ENCODE data around the gene TRABD2B.

Gene TRABD2B

GRCh38 chr1:47824297-47824696, 172.9 kb downstream of the TRABD2B start:
- H3K4me1 ChIP-seq (ENCODE audit: control insufficient read depth, insufficient read depth, low read length): no peaks in the 10 kb centered on the region
- ChIA-PET CTCF (no interaction called here), POLR2A (no interaction called here)
- no peak for TF ChIP-seq SETDB1 (IDR thresholded peaks at IDR 0.05; ENCODE audit: insufficient read length, low read length)
- TF ChIP-seq BCL11A (tag by site-specific recombination; IDR thresholded peaks at IDR 0.05; ENCODE audit: low read depth): no peak
- no peak for TF ChIP-seq ZNF302 (tag by site-specific recombination; IDR thresholded peaks at IDR 0.05; ENCODE audit: low read depth)
- TF ChIP-seq ZNF280D (tag by site-specific recombination; IDR thresholded peaks at IDR 0.05): no peak
- no peak for TF ChIP-seq ZBTB1 (tag by site-specific recombination; IDR thresholded peaks at IDR 0.05)
- no peak for TF ChIP-seq ZNF626 (tag by site-specific recombination; IDR thresholded peaks at IDR 0.05)
- TF ChIP-seq INSM2 (tag by site-specific recombination; IDR thresholded peaks at IDR 0.05): no peak
- no peak for TF ChIP-seq ZNF211 (tag by site-specific recombination; IDR thresholded peaks at IDR 0.05; ENCODE audit: low read depth)
- no peak for TF ChIP-seq ZNF19 (tag by site-specific recombination; IDR thresholded peaks at IDR 0.05; ENCODE audit: low read depth)
- TF ChIP-seq OSR2 (tag by site-specific recombination; IDR thresholded peaks at IDR 0.05): no peak
- no peak for TF ChIP-seq ZNF510 (tag by site-specific recombination; IDR thresholded peaks at IDR 0.05; ENCODE audit: insufficient replicate concordance)
- H3K36me3 ChIP-seq (ENCODE audit: control insufficient read depth in 2 of 2, insufficient read depth in 1 of 2, low read length in 2 of 2): no peaks in the 10 kb centered on the region
- H3K27ac ChIP-seq (ENCODE audit: extremely low read depth, low read depth, low read length): no peak overlapping the region
- no peaks in the 10 kb centered on the region for H3K9me3 ChIP-seq (ENCODE audit: control insufficient read depth, insufficient read depth, low read depth, low read length)
- H3K4me3 ChIP-seq (ENCODE audit: low read depth, low read length): no peak overlapping the region

GRCh38 chr1:47823040-47823808, 174.0 kb downstream of the TRABD2B start:
- Histone ChIP-seq H3K36me3 (ENCODE audit: control insufficient read depth in 2 of 2, insufficient read depth in 1 of 2, low read length in 2 of 2) (no peaks in the 10 kb centered on the region), H3K4me3 (ENCODE audit: low read depth, low read length) (no peak overlapping the region), H3K4me1 (ENCODE audit: control insufficient read depth, insufficient read depth, low read length) (no peaks in the 10 kb centered on the region), H3K9me3 (ENCODE audit: control insufficient read depth, insufficient read depth, low read depth, low read length) (no peaks in the 10 kb centered on the region), H3K27ac (ENCODE audit: extremely low read depth, low read depth, low read length) (no peak overlapping the region)
- ChIA-PET POLR2A (no interaction called here), CTCF (no interaction called here)
- TF ChIP-seq ZNF341 (tag by site-specific recombination; IDR thresholded peaks at IDR 0.05; ENCODE audit: low read depth) (peak; percentile 75), ZNF19 (tag by site-specific recombination; IDR thresholded peaks at IDR 0.05; ENCODE audit: low read depth) (no peak), ZNF354C (tag by site-specific recombination; IDR thresholded peaks at IDR 0.05; ENCODE audit: borderline replicate concordance, low read depth) (no peak), ZNF433 (tag by site-specific recombination; IDR thresholded peaks at IDR 0.05; ENCODE audit: low read depth) (no peak), ZNF404 (tag by site-specific recombination; IDR thresholded peaks at IDR 0.05) (no peak), ZNF114 (tag by site-specific recombination; IDR thresholded peaks at IDR 0.05) (no peak)

GRCh38 chr1:47821760-47822159, 175.4 kb downstream of the TRABD2B start:
- Histone ChIP-seq H3K4me1 (ENCODE audit: control insufficient read depth, insufficient read depth, low read length) (no peaks in the 10 kb centered on the region), H3K27ac (ENCODE audit: extremely low read depth, low read depth, low read length) (no peak overlapping the region), H3K36me3 (ENCODE audit: control insufficient read depth in 2 of 2, insufficient read depth in 1 of 2, low read length in 2 of 2) (no peaks in the 10 kb centered on the region), H3K4me3 (ENCODE audit: low read depth, low read length) (no peak overlapping the region), H3K9me3 (ENCODE audit: control insufficient read depth, insufficient read depth, low read depth, low read length) (no peaks in the 10 kb centered on the region)
- ChIA-PET CTCF (no interaction called here), POLR2A (no interaction called here)
- no peak for TF ChIP-seq ZNF791 (tag by site-specific recombination; IDR thresholded peaks at IDR 0.05)
- TF ChIP-seq ZNF777 (tag by site-specific recombination; IDR thresholded peaks at IDR 0.05; ENCODE audit: borderline replicate concordance): no peak
- TF ChIP-seq ZNF629 (tag by site-specific recombination; IDR thresholded peaks at IDR 0.05): no peak
- no peak for TF ChIP-seq PRDM1 (tag by site-specific recombination; IDR thresholded peaks at IDR 0.05)
- TF ChIP-seq ZBTB20 (tag by site-specific recombination; IDR thresholded peaks at IDR 0.05): no peak
- TF ChIP-seq GLI2 (tag by site-specific recombination; IDR thresholded peaks at IDR 0.05; ENCODE audit: borderline replicate concordance, low read depth): no peak
- no peak for TF ChIP-seq ZNF2 (tag by site-specific recombination; IDR thresholded peaks at IDR 0.05)
- no peak for TF ChIP-seq ZNF510 (tag by site-specific recombination; IDR thresholded peaks at IDR 0.05; ENCODE audit: insufficient replicate concordance)
- no peak for TF ChIP-seq GLI4 (tag by site-specific recombination; IDR thresholded peaks at IDR 0.05)
- no peak for TF ChIP-seq ZNF302 (tag by site-specific recombination; IDR thresholded peaks at IDR 0.05; ENCODE audit: low read depth)
- no peak for TF ChIP-seq PATZ1 (tag by site-specific recombination; IDR thresholded peaks at IDR 0.05)
- TF ChIP-seq ZNF544 (tag by site-specific recombination; IDR thresholded peaks at IDR 0.05): no peak
